Measurements from ENCODE around the gene CCND1. TPM values are rescaled to one million over a fixed set of nuclear protein-coding genes. Genes with fewer than 3 reads are reported as not detected.
A peak's percentile ranks its signal among the peaks of the same experiment; 100 is the strongest.
"Not testable (repeated sequence)": the region's sequence is repeated elsewhere in the genome, so short reads cannot be mapped to it uniquely, and the experiment has no call there.

CCND1 gene
- total RNA-seq, 2 experiments from 2014 or later: 0.19 to 1.3 TPM

- intact Hi-C loops (cut with micrococcal nuclease): loop anchor here (5.0 kb wide), 1 partner anchor 157 kb away; no protein-coding TSS in a partner anchor
- ChIA-PET POLR2A (no interaction called here), CTCF (interaction anchor here (1.1 to 2.7 kb wide), 3 partner anchors 10 to 228 kb away, joined by 4 to 11 read pairs (median 5); partner anchors contain the start of gene LTO1)
- DNase-seq: no peak
- Mint-ChIP-seq H3K4me1 (ENCODE audit: low read depth) (peaks cover 10% of the 10 kb centered on the region), H3K27ac (no peak overlapping the region), H3K9me3 (no peaks in the 10 kb centered on the region), H3K4me3 (no peak overlapping the region), H3K27me3 (peaks cover 13% of the 10 kb centered on the region), H3K36me3 (no peaks in the 10 kb centered on the region)
These were observed 44.4 kb downstream of the CCND1 start for GRCh38 chr11:69685348-69685747.

GRCh38 chr11:69686452-69686851, 45.5 kb downstream of the CCND1 start:
- Mint-ChIP-seq H3K27me3 (peaks cover 20% of the 10 kb centered on the region), H3K27ac (no peak overlapping the region), H3K9me3 (no peaks in the 10 kb centered on the region), H3K36me3 (no peaks in the 10 kb centered on the region), H3K4me3 (no peak overlapping the region), H3K4me1 (ENCODE audit: low read depth) (peaks cover 10% of the 10 kb centered on the region)
- POLR2A ChIA-PET: no interaction called here
- no peak for DNase-seq
- intact Hi-C loops (cut with micrococcal nuclease): loop anchor here (1.0 to 5.0 kb wide), 2 partner anchors 156 to 202 kb away; no protein-coding TSS in a partner anchor
- CTCF ChIA-PET: interaction anchor here (0.6 to 2.7 kb wide), 5 partner anchors 11 to 227 kb away, joined by 3 to 11 read pairs (median 3); partner anchors contain the start of gene LTO1

- Mint-ChIP-seq H3K27ac (no peak overlapping the region), H3K4me1 (ENCODE audit: low read depth) (peaks cover 10% of the 10 kb centered on the region), H3K9me3 (no peaks in the 10 kb centered on the region), H3K4me3 (no peak overlapping the region), H3K27me3 (peaks cover 24% of the 10 kb centered on the region), H3K36me3 (peaks cover 2% of the 10 kb centered on the region)
- ChIA-PET CTCF (interaction anchor here (0.8 to 2.7 kb wide), 3 partner anchors 11 to 201 kb away, joined by 3 to 11 read pairs (median 3); partner anchors contain the start of gene LTO1), POLR2A (no interaction called here)
- intact Hi-C loops (cut with micrococcal nuclease): loop anchor here (1.0 to 5.0 kb wide), 2 partner anchors 155 to 201 kb away; no protein-coding TSS in a partner anchor
- DNase-seq: no peak
These were observed 45.9 kb downstream of the CCND1 start for GRCh38 chr11:69686856-69687255.

DNA sequence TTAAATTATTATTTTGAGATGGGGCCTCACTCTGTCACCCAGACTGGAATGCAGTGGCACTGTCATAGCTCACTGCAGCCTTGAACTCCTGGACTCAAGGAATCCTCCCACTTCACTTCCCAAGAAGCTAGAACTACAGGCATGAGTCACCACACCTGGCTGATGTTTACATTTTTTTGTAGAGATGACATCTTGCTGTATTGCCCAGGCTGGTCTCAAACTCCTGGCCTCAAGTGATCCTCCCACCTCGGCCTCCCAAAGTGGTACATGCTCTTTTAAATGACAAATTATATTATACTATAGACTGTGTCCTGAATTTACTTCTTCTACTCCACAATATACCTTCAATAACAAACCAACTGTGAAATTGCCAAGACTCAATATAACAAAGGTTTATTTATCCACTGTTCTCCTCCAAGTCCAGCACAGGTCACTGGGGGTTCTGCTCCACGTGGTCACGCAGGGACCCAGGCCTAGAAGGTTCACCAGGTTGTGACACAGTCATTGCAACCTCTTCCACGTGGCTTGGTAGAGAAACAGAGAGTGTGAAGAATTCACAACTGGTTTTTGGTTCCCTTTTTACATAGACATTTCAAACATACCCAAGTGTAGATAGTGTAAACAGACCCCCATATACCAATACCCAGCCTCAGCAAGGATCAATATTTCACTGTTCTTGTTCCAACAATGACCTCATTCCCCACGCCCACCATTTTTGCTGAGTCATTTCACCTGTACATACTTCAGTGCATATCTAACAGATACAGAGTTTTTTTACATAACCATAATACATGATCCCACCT, 47.2 kb downstream of the CCND1 start:
- H3K4me3 Mint-ChIP-seq; POLR2A ChIA-PET; CTCF ChIA-PET; H3K4me1 Mint-ChIP-seq (ENCODE audit: low read depth); H3K27ac Mint-ChIP-seq; H3K9me3 Mint-ChIP-seq; H3K36me3 Mint-ChIP-seq: not testable (repeated sequence)
- intact Hi-C loops (cut with micrococcal nuclease): loop anchor here (5.0 kb wide), 1 partner anchor 154 kb away; no protein-coding TSS in a partner anchor
- DNase-seq: peak; percentile 59
- H3K27me3 Mint-ChIP-seq: peaks cover 31% of the 10 kb centered on the region

DNA sequence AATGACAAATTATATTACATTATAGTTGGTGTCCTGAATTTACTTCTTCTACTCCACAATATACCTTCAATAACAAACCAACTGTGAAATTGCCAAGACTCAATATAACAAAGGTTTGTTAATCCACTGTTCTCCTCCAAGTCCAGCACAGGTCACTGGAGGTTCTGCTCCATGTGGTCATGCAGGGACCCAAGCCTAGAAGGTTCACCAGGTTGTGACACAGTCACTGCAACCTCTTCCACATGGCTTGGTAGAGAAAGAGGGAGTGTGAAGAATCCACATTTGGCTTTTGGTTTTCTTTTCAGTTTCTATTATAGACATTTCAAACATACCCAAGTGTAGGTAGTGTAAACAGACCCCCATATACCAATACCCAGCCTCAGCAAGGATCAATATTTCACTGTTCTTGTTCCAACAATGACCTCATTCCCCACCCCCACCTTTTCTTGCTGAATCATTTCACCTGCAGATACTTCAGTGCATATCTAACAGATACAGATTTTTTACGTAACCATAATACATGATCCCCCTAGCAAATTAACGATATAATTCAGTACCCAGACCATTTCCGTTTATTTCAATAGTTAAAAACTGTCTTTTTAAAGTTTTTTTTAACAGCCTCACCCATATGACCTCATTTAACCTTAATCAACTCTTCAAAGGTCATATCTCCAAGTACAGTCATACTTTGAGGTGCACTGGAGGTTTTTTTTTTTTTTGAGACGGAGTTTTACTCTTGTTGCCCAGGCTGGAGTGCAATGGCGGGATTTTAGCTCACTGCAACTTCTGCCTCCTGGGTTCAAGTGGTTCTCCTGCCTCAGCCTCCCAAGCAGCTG, 48.7 kb downstream of the CCND1 start:
- Mint-ChIP-seq H3K4me3 (no peak overlapping the region), H3K4me1 (ENCODE audit: low read depth) (peaks cover 10% of the 10 kb centered on the region), H3K27me3 (peaks cover 33% of the 10 kb centered on the region), H3K9me3 (no peaks in the 10 kb centered on the region), H3K27ac (no peak overlapping the region), H3K36me3 (peaks cover 2% of the 10 kb centered on the region)
- DNase-seq: no peak
- intact Hi-C loops (cut with micrococcal nuclease): loop anchor here (5.0 kb wide), 1 partner anchor 153 kb away; no protein-coding TSS in a partner anchor
- POLR2A ChIA-PET: no interaction called here
- CTCF ChIA-PET: interaction anchor here (0.7 kb wide), 1 partner anchor 515 kb away, joined by 3 read pairs; no protein-coding TSS in a partner anchor

- Mint-ChIP-seq H3K4me3 (no peak overlapping the region), H3K27me3 (peaks cover 36% of the 10 kb centered on the region), H3K27ac (no peak overlapping the region), H3K36me3 (peaks cover 2% of the 10 kb centered on the region), H3K9me3 (no peaks in the 10 kb centered on the region), H3K4me1 (ENCODE audit: low read depth) (peaks cover 6% of the 10 kb centered on the region)
- ChIA-PET CTCF (no interaction called here), POLR2A (no interaction called here)
- intact Hi-C loops (cut with micrococcal nuclease): no loop called here
- peak; percentile 31 for DNase-seq
These were observed 50.5 kb downstream of the CCND1 start for GRCh38 chr11:69691463-69691862.

DNA sequence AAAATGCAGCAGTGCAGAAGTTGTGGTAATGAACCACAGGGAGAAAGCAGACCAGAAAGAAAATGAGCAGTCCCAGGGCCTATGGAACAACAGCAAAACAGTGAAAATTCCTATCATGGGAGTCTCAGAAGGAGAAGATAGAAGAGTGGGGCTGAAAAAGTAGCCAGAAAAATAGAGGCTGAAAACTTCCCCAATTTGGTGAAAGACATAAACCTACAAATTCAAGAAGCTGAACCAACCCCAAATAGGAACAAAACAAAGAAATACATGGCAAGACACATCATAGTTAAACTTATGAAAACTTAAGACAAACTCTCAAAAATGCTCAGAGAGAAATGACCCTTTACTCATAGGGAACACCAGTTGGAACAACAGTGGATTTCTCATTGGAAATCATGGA, 51.5 kb downstream of the CCND1 start:
- ChIA-PET CTCF (no interaction called here), POLR2A (no interaction called here)
- Mint-ChIP-seq H3K36me3 (peaks cover 2% of the 10 kb centered on the region), H3K9me3 (no peaks in the 10 kb centered on the region), H3K4me1 (ENCODE audit: low read depth) (peaks cover 6% of the 10 kb centered on the region), H3K4me3 (no peak overlapping the region), H3K27me3 (peaks cover 40% of the 10 kb centered on the region), H3K27ac (no peak overlapping the region)
- intact Hi-C loops (cut with micrococcal nuclease): no loop called here
- DNase-seq: no peak

- peaks cover 2% of the 10 kb centered on the region for H3K36me3 Mint-ChIP-seq
- DNase-seq: no peak
- ChIA-PET POLR2A (no interaction called here), CTCF (no interaction called here)
- H3K27ac Mint-ChIP-seq: no peak overlapping the region
- intact Hi-C loops (cut with micrococcal nuclease): no loop called here
- no peaks in the 10 kb centered on the region for H3K9me3 Mint-ChIP-seq
- no peaks in the 10 kb centered on the region for H3K4me1 Mint-ChIP-seq (ENCODE audit: low read depth)
- H3K27me3 Mint-ChIP-seq: peaks cover 42% of the 10 kb centered on the region
- H3K4me3 Mint-ChIP-seq: no peak overlapping the region
These were observed 53.8 kb downstream of the CCND1 start for GRCh38 chr11:69694781-69695180.

- POLR2A ChIA-PET: no interaction called here
- CTCF ChIA-PET: interaction anchor here (1.1 kb wide), 1 partner anchor 23 kb away, joined by 3 read pairs; no protein-coding TSS in a partner anchor
- H3K36me3 Mint-ChIP-seq: peaks cover 2% of the 10 kb centered on the region
- no peaks in the 10 kb centered on the region for H3K4me1 Mint-ChIP-seq (ENCODE audit: low read depth)
- DNase-seq: no peak
- intact Hi-C loops (cut with micrococcal nuclease): no loop called here
- peaks cover 41% of the 10 kb centered on the region for H3K27me3 Mint-ChIP-seq
- H3K27ac Mint-ChIP-seq: no peak overlapping the region
- H3K4me3 Mint-ChIP-seq: no peak overlapping the region
- no peaks in the 10 kb centered on the region for H3K9me3 Mint-ChIP-seq
These were observed 54.6 kb downstream of the CCND1 start for GRCh38 chr11:69695581-69695980.

DNA sequence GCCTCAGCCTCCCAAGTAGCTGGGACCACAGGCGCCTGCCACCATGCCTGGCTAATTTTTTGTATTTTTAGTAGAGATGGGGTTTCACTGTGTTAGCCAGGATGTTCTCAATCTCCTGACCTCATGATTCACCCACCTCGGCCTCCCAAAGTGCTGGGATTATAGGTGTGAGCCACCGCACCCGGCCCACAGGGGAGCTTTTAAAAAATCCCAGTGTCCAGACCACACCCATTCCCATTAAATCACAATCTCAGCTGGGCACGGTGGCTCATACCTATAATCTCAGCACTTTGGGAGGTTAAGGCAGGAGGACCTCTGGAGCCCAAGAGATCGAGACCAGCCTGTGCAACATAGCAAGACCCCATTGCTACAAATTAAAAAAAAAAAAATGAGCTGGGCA, 55.0 kb downstream of the CCND1 start:
- H3K27me3 Mint-ChIP-seq: peaks cover 42% of the 10 kb centered on the region
- intact Hi-C loops (cut with micrococcal nuclease); H3K4me3 Mint-ChIP-seq; H3K27ac Mint-ChIP-seq; H3K4me1 Mint-ChIP-seq (ENCODE audit: low read depth); H3K9me3 Mint-ChIP-seq; POLR2A ChIA-PET; DNase-seq; H3K36me3 Mint-ChIP-seq: not testable (repeated sequence)
- CTCF ChIA-PET: interaction anchor here (1.1 kb wide), 1 partner anchor 23 kb away, joined by 3 read pairs; no protein-coding TSS in a partner anchor

DNA sequence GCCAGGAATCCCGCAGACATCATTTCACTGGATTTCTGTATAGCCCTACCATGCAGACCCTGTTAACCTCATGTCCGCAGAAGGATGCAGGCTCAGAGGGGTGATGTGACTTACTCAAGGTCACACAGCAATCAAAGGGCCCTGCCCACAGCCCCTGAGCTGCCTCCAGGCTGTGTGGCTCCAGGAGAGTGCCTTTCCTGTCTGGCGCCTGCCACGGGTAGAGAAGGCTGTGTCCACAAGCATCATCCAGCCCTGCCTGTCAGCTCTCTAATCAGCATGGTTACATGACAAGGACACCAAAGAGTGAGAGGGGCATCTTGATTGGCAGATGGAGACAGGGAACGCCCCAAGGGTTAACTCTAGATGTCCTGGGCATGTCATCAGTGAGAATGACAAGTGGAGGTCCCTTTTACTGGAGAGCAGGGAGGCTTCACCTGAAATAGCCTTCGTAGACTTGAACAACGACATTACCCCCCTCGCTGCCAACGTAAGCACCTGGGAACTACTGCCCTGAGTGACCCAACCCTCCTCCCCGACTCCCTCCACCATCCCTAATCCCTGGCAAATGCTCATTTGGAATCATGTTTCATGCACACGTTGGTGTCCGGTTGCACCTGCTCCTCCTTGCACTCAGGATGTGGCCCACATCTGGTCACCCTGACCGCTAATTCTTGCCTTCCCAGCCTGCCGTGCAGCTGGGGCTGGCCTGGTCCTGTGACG, 56.0 kb downstream of the CCND1 start:
- POLR2A ChIA-PET: interaction anchor here (0.6 kb wide), 1 partner anchor 714 kb away, joined by 3 read pairs; no protein-coding TSS in a partner anchor
- H3K4me3 Mint-ChIP-seq: no peak overlapping the region
- peaks cover 37% of the 10 kb centered on the region for H3K27me3 Mint-ChIP-seq
- no peak for DNase-seq
- no peaks in the 10 kb centered on the region for H3K9me3 Mint-ChIP-seq
- H3K27ac Mint-ChIP-seq: no peak overlapping the region
- CTCF ChIA-PET: interaction anchor here (0.6 to 0.7 kb wide), 2 partner anchors 22 to 224 kb away, joined by 3 to 4 read pairs; partner anchors contain the start of gene LTO1
- H3K36me3 Mint-ChIP-seq: no peaks in the 10 kb centered on the region
- intact Hi-C loops (cut with micrococcal nuclease): no loop called here
- no peaks in the 10 kb centered on the region for H3K4me1 Mint-ChIP-seq (ENCODE audit: low read depth)

Measured in activated CD4-positive, alpha-beta memory T cell treated with anti-CD3 and anti-CD28 coated beads for 36 hours (primary cell).